Activated T-helper 1 cell treated with anti-CD3 and anti-CD28 coated beads, Interleukin-12 subunit alpha, Interleukin-12 subunit beta, Interleukin-2, Interleukin-4 antibody, amounts not matched to agents 30 ng/mL and 10 ng/mL and 1 ng/mL, durations not matched to agents 14 hours and 24 hours and 36 hours (primary cell): ENCODE results near the gene CD276. TPM values are rescaled to one million over a fixed set of nuclear protein-coding genes. Genes with fewer than 3 reads are reported as not detected.

ENCODE experiments used
- DNase-seq: peaks from one replicate; pipeline ENCODE4 v3.0.0; 2021; ENCODE audit warnings: low spot score
- H3K27ac Mint-ChIP-seq: one replicate; pipeline ENCODE4 v1.8.0; 2021; ENCODE audit warnings: mild to moderate bottlenecking, mixed read lengths
- H3K27me3 Mint-ChIP-seq: one replicate; pipeline ENCODE4 v1.8.0; 2022; ENCODE audit warnings: mild to moderate bottlenecking, moderate library complexity, mixed read lengths; ENCODE audit not compliant: insufficient read depth
- H3K36me3 Mint-ChIP-seq: one replicate; pipeline ENCODE4 v1.8.0; 2021; ENCODE audit warnings: low read depth, mixed read lengths
- H3K4me1 Mint-ChIP-seq: one replicate; pipeline ENCODE4 v1.8.0; 2021; ENCODE audit warnings: low read depth, mixed read lengths
- H3K4me3 Mint-ChIP-seq: one replicate; pipeline ENCODE4 v1.8.0; 2021; ENCODE audit warnings: mild to moderate bottlenecking, moderate library complexity, mixed read lengths
- H3K9me3 Mint-ChIP-seq: one replicate; pipeline ENCODE4 v1.8.0; 2021; ENCODE audit warnings: mixed read lengths
- intact Hi-C: fragments of 100-400 bp; cut with micrococcal nuclease; formaldehyde crosslinking; loops from one replicate; pipeline ENCODE4 v1.15.1; 2024
- total RNA-seq: library from RNA; stranded (reverse); gene quantifications from 2 replicates; pipeline ENCODE4 v1.2.3, GENCODE V29; 2022

Gene CD276
- total RNA-seq, 1 donor from 2014 or later, result 29.0 TPM

DNA sequence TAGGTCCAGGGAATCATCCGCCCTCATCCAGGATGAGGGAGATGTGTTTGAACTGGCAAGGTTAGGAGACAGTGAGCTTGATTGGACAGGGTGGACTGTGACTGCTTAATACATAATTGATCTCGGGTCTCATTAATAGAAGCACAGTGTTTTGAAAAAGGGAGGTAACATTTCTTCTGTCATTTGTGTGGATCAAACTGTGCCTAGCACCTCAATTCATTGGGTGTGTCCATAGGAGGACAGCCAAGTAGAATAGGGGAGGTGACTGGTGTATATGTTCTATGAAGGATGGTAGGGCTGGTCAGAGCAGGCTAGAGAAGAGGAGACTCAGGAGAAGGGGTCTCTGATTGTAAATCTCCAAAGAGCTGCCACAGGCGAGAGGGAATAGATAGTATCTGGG is 71.8 kb downstream of the CD276 start:
- no peak overlapping the region for H3K4me3 Mint-ChIP-seq
- peaks cover 39% of the 10 kb centered on the region for H3K27me3 Mint-ChIP-seq
- H3K27ac Mint-ChIP-seq, result no peak overlapping the region
- no peak for DNase-seq
- H3K4me1 Mint-ChIP-seq, result no peaks in the 10 kb centered on the region
- H3K9me3 Mint-ChIP-seq, result no peaks in the 10 kb centered on the region
- intact Hi-C loops, result no loop called here
- no peaks in the 10 kb centered on the region for H3K36me3 Mint-ChIP-seq

- Mint-ChIP-seq H3K4me1 (no peaks in the 10 kb centered on the region), H3K9me3 (no peaks in the 10 kb centered on the region), H3K4me3 (no peak overlapping the region), H3K36me3 (no peaks in the 10 kb centered on the region), H3K27ac (no peak overlapping the region), H3K27me3 (peaks cover 36% of the 10 kb centered on the region)
- intact Hi-C loops, result no loop called here
- DNase-seq, result no peak
Observed at GRCh38 chr15:73756390-73756789, 72.2 kb downstream of the CD276 start.

DNA sequence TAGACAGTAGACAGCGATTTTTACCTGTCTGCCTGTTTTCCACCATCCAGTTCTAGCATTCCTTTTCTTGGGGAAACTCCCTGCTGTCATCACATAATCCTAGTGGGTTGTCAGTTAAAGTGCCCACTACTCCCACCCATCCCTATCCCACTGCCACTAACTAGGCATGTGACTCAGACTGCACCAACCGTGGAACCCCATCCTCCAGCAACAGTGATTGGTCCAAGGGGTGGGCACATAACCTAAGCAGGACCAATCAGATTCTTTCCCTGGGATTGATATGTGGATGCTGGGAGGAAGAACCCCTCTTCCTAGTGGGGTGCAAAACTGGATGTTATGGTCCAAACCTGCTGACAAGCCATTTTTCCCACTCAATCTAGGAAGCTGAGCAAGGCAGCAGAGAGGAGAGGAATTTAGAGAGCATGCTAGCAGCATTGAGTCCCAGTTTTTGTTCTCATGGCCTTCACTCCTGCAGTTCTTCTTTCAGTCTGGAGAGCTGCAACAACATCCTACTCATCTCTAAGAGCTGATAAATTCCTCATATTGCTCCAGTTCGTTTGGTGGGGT is 72.8 kb downstream of the CD276 start:
- Mint-ChIP-seq H3K36me3 (no peaks in the 10 kb centered on the region), H3K9me3 (no peaks in the 10 kb centered on the region), H3K4me3 (no peak overlapping the region), H3K27ac (no peak overlapping the region), H3K27me3 (peaks cover 34% of the 10 kb centered on the region), H3K4me1 (no peaks in the 10 kb centered on the region)
- no peak for DNase-seq
- intact Hi-C loops, result no loop called here

DNA sequence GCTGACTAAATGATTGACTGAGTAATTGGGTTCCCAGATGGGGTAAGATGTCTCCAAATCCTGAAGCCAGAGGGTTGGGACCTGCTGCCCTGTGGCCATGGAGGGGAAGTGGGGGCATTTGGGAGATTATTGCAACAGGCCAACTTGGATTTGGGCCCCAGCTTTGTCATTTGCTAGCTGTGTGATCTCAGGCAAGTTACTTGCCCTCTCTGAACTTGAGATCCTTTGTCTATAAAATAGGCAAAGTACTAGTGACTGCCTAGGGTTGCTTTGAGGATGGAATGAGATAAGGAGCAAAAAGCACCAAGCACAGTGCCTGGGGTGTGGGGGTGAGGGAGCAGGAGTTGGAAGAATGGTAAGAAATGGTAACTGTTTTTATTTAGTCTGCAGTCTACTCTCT is 73.4 kb downstream of the CD276 start:
- Mint-ChIP-seq H3K36me3 (no peaks in the 10 kb centered on the region), H3K9me3 (no peaks in the 10 kb centered on the region), H3K4me1 (no peaks in the 10 kb centered on the region), H3K27ac (no peak overlapping the region), H3K4me3 (no peak overlapping the region), H3K27me3 (peaks cover 34% of the 10 kb centered on the region)
- intact Hi-C loops, result no loop called here
- DNase-seq, result no peak

DNA sequence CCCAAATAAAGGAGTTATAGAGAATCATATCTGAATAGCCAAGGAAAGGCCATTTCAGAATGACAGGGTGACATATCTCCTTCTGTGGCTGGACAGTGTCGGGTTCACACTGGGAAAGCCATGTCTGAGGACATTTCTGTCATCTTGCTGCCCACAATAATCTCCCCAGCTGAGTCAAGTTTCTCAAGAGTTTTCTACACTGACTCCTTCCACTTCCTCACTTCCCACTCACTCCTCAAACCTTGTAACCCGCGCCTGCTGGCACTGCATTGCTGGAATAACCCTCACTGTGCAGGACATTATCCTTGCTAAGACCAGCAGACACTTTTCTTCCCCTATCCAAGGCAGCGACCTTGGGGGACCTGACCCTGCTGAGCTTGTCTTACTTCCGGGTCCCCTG is 74.3 kb downstream of the CD276 start:
- no peak overlapping the region for H3K27ac Mint-ChIP-seq
- no peaks in the 10 kb centered on the region for H3K4me1 Mint-ChIP-seq
- no peak for DNase-seq
- no peaks in the 10 kb centered on the region for H3K36me3 Mint-ChIP-seq
- intact Hi-C loops, result no loop called here
- no peaks in the 10 kb centered on the region for H3K9me3 Mint-ChIP-seq
- H3K27me3 Mint-ChIP-seq, result peaks cover 32% of the 10 kb centered on the region
- no peak overlapping the region for H3K4me3 Mint-ChIP-seq

DNA sequence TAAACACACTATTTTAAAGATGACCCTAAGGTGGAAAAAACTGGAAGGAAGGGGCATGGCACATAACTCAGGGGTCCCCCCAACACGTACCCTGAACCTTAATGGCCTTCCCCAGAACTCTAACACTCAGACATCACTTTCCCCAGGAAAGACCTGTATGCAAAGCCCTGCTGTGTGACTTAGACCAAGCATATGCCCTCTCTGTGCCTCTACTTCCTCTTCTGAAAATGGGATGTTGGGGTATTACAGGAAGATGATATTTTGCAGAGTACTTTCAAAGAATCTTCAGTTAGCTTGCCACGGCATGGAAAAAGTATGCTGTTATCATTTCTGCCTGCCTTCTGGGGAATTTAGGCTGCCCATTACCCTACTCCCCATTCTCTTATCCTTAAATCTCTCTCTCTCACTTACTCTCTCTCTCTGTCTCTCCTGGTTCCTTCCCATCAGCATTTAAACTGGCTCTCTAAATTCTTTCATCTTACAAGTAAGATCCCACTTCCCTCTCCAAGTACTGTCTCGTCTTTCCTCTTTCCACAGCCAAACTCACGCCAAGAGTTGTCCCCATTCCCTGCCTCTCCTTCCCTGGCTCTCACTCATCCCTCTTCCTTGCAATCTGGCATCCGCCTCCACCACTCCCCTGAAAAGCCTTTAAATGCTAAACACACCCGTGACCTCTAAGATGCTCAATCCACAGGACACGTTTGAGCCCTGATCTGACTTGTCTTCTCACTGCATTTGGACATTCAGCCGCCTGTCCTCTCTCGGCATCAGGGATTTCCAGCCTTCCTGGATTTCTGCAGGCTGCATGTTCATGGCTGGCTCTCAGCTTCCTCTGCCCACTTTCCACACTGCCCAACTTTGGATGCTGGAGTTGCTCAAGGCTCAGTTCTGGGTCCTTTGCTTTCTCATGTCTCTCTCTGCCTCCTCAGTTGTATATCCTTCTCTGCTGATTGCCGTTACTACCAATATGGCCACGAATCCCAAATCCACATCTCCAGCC is 76.4 kb downstream of the CD276 start:
- no peaks in the 10 kb centered on the region for H3K36me3 Mint-ChIP-seq
- H3K4me1 Mint-ChIP-seq, result no peaks in the 10 kb centered on the region
- no peak overlapping the region for H3K27ac Mint-ChIP-seq
- intact Hi-C loops, result no loop called here
- H3K9me3 Mint-ChIP-seq, result no peaks in the 10 kb centered on the region
- H3K4me3 Mint-ChIP-seq, result no peak overlapping the region
- H3K27me3 Mint-ChIP-seq, result peaks cover 16% of the 10 kb centered on the region
- no peak for DNase-seq

DNA sequence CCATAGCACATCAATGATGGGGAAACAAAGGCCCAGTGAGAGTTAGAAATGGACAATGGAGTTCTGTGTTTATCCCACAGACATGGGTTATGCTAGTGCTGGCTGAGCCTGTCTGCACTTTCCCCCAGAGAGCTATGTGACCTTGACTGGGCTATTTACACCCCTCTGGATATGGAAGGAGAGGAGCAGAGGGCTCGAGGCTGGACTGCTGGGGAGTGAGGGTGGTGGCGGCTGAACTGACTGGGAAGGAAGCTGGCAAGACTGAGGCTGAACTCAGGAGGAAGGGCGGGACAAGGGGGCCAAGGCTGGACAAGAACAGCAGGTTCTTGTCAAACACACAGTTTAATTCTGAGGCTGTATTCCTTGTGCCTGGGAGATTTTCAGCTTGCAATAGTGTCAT is 79.7 kb downstream of the CD276 start:
- H3K27me3 Mint-ChIP-seq, result peaks cover 9% of the 10 kb centered on the region
- no peak overlapping the region for H3K27ac Mint-ChIP-seq
- H3K4me3 Mint-ChIP-seq, result no peak overlapping the region
- intact Hi-C loops, result no loop called here
- no peaks in the 10 kb centered on the region for H3K4me1 Mint-ChIP-seq
- DNase-seq, result no peak
- no peaks in the 10 kb centered on the region for H3K36me3 Mint-ChIP-seq
- no peaks in the 10 kb centered on the region for H3K9me3 Mint-ChIP-seq

Other genes with a start within 250 kb of the CD276 start
- not detected in 2 replicates for gene REC114, start 241.2 kb upstream of the CD276 start, total RNA-seq
- 91.1 and 91.2 TPM in 2 replicates for gene NPTN, start 51.0 kb upstream of the CD276 start, total RNA-seq
- gene INSYN1, start 69.0 kb downstream of the CD276 start, total RNA-seq, result not detected in 2 replicates
- not detected in 2 replicates for gene TBC1D21, start 189.2 kb downstream of the CD276 start, total RNA-seq
- gene LOXL1, start 242.1 kb downstream of the CD276 start, total RNA-seq, result 0.34 and 1.3 TPM in 2 replicates